ENCODE results near the gene PKDCC. TPM values are rescaled to one million over a fixed set of nuclear protein-coding genes. Genes with fewer than 3 reads are reported as not detected.

Gene PKDCC
- total and polyA plus RNA-seq, 2 of the 13 experiments (the other 11 are each of a cell fraction or from before 2014, with no cell fraction given) = 52.6 to 58.8 TPM

DNA sequence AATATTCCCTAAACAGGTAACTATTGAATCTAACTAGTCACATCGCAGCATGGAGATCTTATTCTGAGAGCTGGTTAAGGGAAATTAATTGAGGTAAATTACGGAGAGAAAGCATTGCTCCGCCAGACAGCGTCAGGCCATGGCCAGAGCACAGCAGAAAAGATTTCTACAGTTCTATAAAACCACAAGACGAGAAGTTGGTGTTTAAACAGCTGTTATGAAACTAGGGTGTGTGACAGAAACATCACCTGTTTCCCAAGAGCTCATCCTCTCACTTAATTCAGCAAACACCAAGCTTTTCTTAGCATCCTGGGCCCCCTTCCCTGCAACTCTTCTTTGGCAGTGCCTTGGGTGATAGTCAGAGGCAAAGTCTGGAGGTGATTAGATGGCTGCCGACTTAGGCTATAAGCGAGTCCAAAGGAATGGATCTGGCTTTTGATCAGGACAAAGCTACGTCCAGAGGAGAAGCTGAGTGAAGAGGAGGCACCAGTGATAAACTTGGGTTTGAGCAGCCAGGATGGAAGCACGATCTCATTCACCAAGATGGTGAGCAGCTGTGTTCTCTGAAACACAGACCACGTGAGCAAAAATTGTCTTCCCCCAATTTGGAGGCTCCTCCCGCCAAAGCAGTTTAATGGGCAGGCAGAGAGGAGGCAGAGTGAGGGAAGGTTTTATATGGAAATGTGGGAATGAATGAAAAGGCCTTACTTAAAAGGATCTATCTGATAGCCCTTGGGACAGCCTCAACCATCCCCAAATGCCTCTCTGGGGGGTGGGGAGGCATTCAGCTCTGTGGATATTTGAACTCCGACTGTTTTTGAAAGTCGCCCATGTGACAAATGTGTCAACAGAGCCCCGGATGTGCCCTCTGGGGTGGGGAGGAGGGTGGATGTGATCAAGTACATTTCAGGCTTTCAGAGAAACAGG, 57.8 kb downstream of the PKDCC start (continued):
- TF ChIP-seq TCF12 (IDR thresholded peaks at IDR 0.05) (no peak), TCF12 (CRISPR knock-in tag; IDR thresholded peaks at IDR 0.05) (peak; percentile 91), ZNF383 (CRISPR knock-in tag; IDR thresholded peaks at IDR 0.05; ENCODE audit: borderline replicate concordance) (no peak), ZSCAN20 (CRISPR knock-in tag; IDR thresholded peaks at IDR 0.05; ENCODE audit: borderline replicate concordance) (0 out of 2 replicates have a peak, but pooled peaks have one; percentile 36), ZNF282 (IDR thresholded peaks at IDR 0.05; ENCODE audit: partially characterized antibody) (no peak), NCOA2 (CRISPR knock-in tag; IDR thresholded peaks at IDR 0.05) (peak; percentile 92), ZNF772 (CRISPR knock-in tag; IDR thresholded peaks at IDR 0.05) (peak; percentile 42; the same call in 1 of the 2 replicates), ZNF44 (CRISPR knock-in tag; IDR thresholded peaks at IDR 0.05) (peak; percentile 26; the same call in 1 of the 2 replicates), EP300 (IDR thresholded peaks at IDR 0.05; ENCODE audit: low read depth in 2 of 2, low read length in 2 of 2) (peak in 1 of 2 experiments; percentile 97; a peak in 2 of 4 replicates), EP300 (CRISPR knock-in tag; IDR thresholded peaks at IDR 0.05; ENCODE audit: borderline replicate concordance) (peak; percentile 71; the same call in 1 of the 2 replicates), ZNF124 (CRISPR knock-in tag; IDR thresholded peaks at IDR 0.05) (no peak), RARA (CRISPR knock-in tag; IDR thresholded peaks at IDR 0.05) (peak; percentile 91), ZNF780A (CRISPR knock-in tag; IDR thresholded peaks at IDR 0.05) (no peak), MIER2 (CRISPR knock-in tag; IDR thresholded peaks at IDR 0.05) (peak; percentile 21; the same call in 1 of the 2 replicates), ZNF510 (CRISPR knock-in tag; IDR thresholded peaks at IDR 0.05; ENCODE audit: low read depth) (no peak; the same call in 1 of the 2 replicates), RXRB (CRISPR knock-in tag; IDR thresholded peaks at IDR 0.05; ENCODE audit: borderline replicate concordance) (peak; percentile 95), NFKBIZ (CRISPR knock-in tag; IDR thresholded peaks at IDR 0.05) (peak; percentile 47; the same call in 1 of the 2 replicates), YEATS2 (CRISPR knock-in tag; IDR thresholded peaks at IDR 0.05; ENCODE audit: borderline replicate concordance) (peak; percentile 75; the same call in 1 of the 2 replicates), ZNF30 (CRISPR knock-in tag; IDR thresholded peaks at IDR 0.05) (no peak), ZNF225 (CRISPR knock-in tag; IDR thresholded peaks at IDR 0.05) (no peak), ELF1 (CRISPR knock-in tag; IDR thresholded peaks at IDR 0.05) (peak; percentile 61; the same call in 1 of the 2 replicates), CHD2 (IDR thresholded peaks at IDR 0.05; ENCODE audit: low read depth, low read length) (no peak), ZFP90 (CRISPR knock-in tag; IDR thresholded peaks at IDR 0.05; ENCODE audit: borderline replicate concordance) (no peak), MBNL3 (CRISPR knock-in tag; conservative IDR thresholded peaks at IDR 0.05) (no peak), TFAP4 (IDR thresholded peaks at IDR 0.05; ENCODE audit: borderline replicate concordance, low read depth) (peak; percentile 88), ZBTB42 (CRISPR knock-in tag; IDR thresholded peaks at IDR 0.05) (0 out of 2 replicates have a peak, but pooled peaks have one; percentile 66), DMAP1 (CRISPR knock-in tag; IDR thresholded peaks at IDR 0.05) (peak; percentile 61), NBN (conservative IDR thresholded peaks at IDR 0.05) (no peak), TEAD3 (CRISPR knock-in tag; optimal IDR thresholded peaks at IDR 0.05; ENCODE audit: borderline replicate concordance) (peak; percentile 85)
- TF ChIP-seq, protein P1, sequence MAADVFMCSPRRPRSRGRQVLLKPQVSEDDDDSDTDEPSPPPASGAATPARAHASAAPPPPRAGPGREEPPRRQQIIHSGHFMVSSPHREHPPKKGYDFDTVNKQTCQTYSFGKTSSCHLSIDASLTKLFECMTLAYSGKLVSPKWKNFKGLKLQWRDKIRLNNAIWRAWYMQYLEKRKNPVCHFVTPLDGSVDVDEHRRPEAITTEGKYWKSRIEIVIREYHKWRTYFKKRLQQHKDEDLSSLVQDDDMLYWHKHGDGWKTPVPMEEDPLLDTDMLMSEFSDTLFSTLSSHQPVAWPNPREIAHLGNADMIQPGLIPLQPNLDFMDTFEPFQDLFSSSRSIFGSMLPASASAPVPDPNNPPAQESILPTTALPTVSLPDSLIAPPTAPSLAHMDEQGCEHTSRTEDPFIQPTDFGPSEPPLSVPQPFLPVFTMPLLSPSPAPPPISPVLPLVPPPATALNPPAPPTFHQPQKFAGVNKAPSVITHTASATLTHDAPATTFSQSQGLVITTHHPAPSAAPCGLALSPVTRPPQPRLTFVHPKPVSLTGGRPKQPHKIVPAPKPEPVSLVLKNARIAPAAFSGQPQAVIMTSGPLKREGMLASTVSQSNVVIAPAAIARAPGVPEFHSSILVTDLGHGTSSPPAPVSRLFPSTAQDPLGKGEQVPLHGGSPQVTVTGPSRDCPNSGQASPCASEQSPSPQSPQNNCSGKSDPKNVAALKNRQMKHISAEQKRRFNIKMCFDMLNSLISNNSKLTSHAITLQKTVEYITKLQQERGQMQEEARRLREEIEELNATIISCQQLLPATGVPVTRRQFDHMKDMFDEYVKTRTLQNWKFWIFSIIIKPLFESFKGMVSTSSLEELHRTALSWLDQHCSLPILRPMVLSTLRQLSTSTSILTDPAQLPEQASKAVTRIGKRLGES (CRISPR knock-in tag; IDR thresholded peaks at IDR 0.05; ENCODE audit: borderline replicate concordance) = no peak

Measured in HepG2 (cell line).